Hepatocyte (in vitro differentiated cells): Measurements from ENCODE around the gene ZBTB6.

ENCODE experiments used
- CTCF ChIP-seq: fragments of 200-600 bp; sonication (generic); IDR thresholded peaks from 2 replicates; pipeline ENCODE4 v1.5.1; 2016; ENCODE audit warnings: antibody characterized with exemption, mild to moderate bottlenecking; ENCODE audit not compliant: poor library complexity
- EZH2 ChIP-seq: fragments of 200-600 bp; sonication (generic); IDR thresholded peaks from 2 replicates; pipeline ENCODE4 v1.6.1; 2016; ENCODE audit warnings: antibody characterized with exemption, mild to moderate bottlenecking, borderline replicate concordance
- EZH2phosphoT487 ChIP-seq: fragments of 200-600 bp; sonication (generic); IDR thresholded peaks from one replicate; pipeline ENCODE4 v1.6.1; 2018; ENCODE audit warnings: antibody characterized with exemption, mild to moderate bottlenecking, low read depth, moderate library complexity; ENCODE audit not compliant: unreplicated experiment, severe bottlenecking

GRCh38 chr9:122948313-122948712 is 35.2 kb upstream of the ZBTB6 start:
- TF ChIP-seq CTCF (no peak), EZH2 (no peak), EZH2phosphoT487 (no peak)
